ENCODE results near the gene SPEM3.
A peak's percentile ranks its signal among the peaks of the same experiment; 100 is the strongest.

SPEM3 gene

GRCh38 chr17:7437950-7438614 lies 9.4 kb downstream of the SPEM3 start:
- Histone ChIP-seq H3K36me3 (ENCODE audit: control insufficient read depth, insufficient read depth, low read length) (no peaks in the 10 kb centered on the region), H3K27ac (ENCODE audit: low read depth, low read length) (no peak overlapping the region), H3K9me3 (ENCODE audit: control insufficient read depth, insufficient read depth, low read length) (no peaks in the 10 kb centered on the region), H3K4me3 (ENCODE audit: low read depth, low read length) (peak overlapping the region; percentile 92), H3K27me3 (ENCODE audit: control insufficient read depth, insufficient read depth, low read length) (peaks cover 24% of the 10 kb centered on the region), H3K9ac (ENCODE audit: low read depth, low read length) (no peak overlapping the region), H3K4me1 (ENCODE audit: control insufficient read depth, insufficient read depth, low read length) (peaks cover 26% of the 10 kb centered on the region)

- peak overlapping the region; percentile 92 for H3K4me3 ChIP-seq (ENCODE audit: low read depth, low read length)
- H3K27ac ChIP-seq (ENCODE audit: low read depth, low read length), result no peak overlapping the region
- peaks cover 26% of the 10 kb centered on the region for H3K4me1 ChIP-seq (ENCODE audit: control insufficient read depth, insufficient read depth, low read length)
- H3K9ac ChIP-seq (ENCODE audit: low read depth, low read length), result no peak overlapping the region
- peaks cover 24% of the 10 kb centered on the region for H3K27me3 ChIP-seq (ENCODE audit: control insufficient read depth, insufficient read depth, low read length)
- H3K36me3 ChIP-seq (ENCODE audit: control insufficient read depth, insufficient read depth, low read length), result no peaks in the 10 kb centered on the region
- H3K9me3 ChIP-seq (ENCODE audit: control insufficient read depth, insufficient read depth, low read length), result no peaks in the 10 kb centered on the region
Measured at GRCh38 chr17:7438656-7439460, 10.2 kb downstream of the SPEM3 start.

GRCh38 chr17:7439462-7440112 lies 10.9 kb downstream of the SPEM3 start, which contains the start of gene FGF11:
Gene FGF11, plus strand, starts transcription at chr17:7439512. Its CDS starts 109 bp downstream, at chr17:7439621.
- Histone ChIP-seq H3K36me3 (ENCODE audit: control insufficient read depth, insufficient read depth, low read length) (no peaks in the 10 kb centered on the region), H3K4me1 (ENCODE audit: control insufficient read depth, insufficient read depth, low read length) (peaks cover 29% of the 10 kb centered on the region), H3K9ac (ENCODE audit: low read depth, low read length) (peak within 1 kb of the TSS; percentile 93), H3K27me3 (ENCODE audit: control insufficient read depth, insufficient read depth, low read length) (peaks cover 24% of the 10 kb centered on the region), H3K4me3 (ENCODE audit: low read depth, low read length) (peak within 1 kb of the TSS; percentile 92), H3K9me3 (ENCODE audit: control insufficient read depth, insufficient read depth, low read length) (no peaks in the 10 kb centered on the region), H3K27ac (ENCODE audit: low read depth, low read length) (peak within 1 kb of the TSS; percentile 86)

- peaks cover 24% of the 10 kb centered on the region for H3K27me3 ChIP-seq (ENCODE audit: control insufficient read depth, insufficient read depth, low read length)
- H3K9ac ChIP-seq (ENCODE audit: low read depth, low read length), result peak overlapping the region; percentile 93
- H3K27ac ChIP-seq (ENCODE audit: low read depth, low read length), result peak overlapping the region; percentile 86
Measured at GRCh38 chr17:7440113-7440833, 11.6 kb downstream of the SPEM3 start.

GRCh38 chr17:7440834-7441195 lies 12.2 kb downstream of the SPEM3 start:
- no peaks in the 10 kb centered on the region for H3K9me3 ChIP-seq (ENCODE audit: control insufficient read depth, insufficient read depth, low read length)
- peaks cover 31% of the 10 kb centered on the region for H3K4me1 ChIP-seq (ENCODE audit: control insufficient read depth, insufficient read depth, low read length)
- peak overlapping the region; percentile 86 for H3K27ac ChIP-seq (ENCODE audit: low read depth, low read length)
- peak overlapping the region; percentile 92 for H3K4me3 ChIP-seq (ENCODE audit: low read depth, low read length)
- H3K36me3 ChIP-seq (ENCODE audit: control insufficient read depth, insufficient read depth, low read length), result no peaks in the 10 kb centered on the region
- H3K9ac ChIP-seq (ENCODE audit: low read depth, low read length), result peak overlapping the region; percentile 93; the same call in 1 of the 2 replicates
- H3K27me3 ChIP-seq (ENCODE audit: control insufficient read depth, insufficient read depth, low read length), result peaks cover 24% of the 10 kb centered on the region

More at GRCh38 chr17:7440113-7440833, 11.6 kb downstream of the SPEM3 start:
- Histone ChIP-seq H3K9me3 (ENCODE audit: control insufficient read depth, insufficient read depth, low read length) (no peaks in the 10 kb centered on the region), H3K4me3 (ENCODE audit: low read depth, low read length) (peak overlapping the region; percentile 92), H3K36me3 (ENCODE audit: control insufficient read depth, insufficient read depth, low read length) (no peaks in the 10 kb centered on the region), H3K4me1 (ENCODE audit: control insufficient read depth, insufficient read depth, low read length) (peaks cover 31% of the 10 kb centered on the region)

- Histone ChIP-seq H3K9ac (ENCODE audit: low read depth, low read length) (no peak overlapping the region), H3K4me3 (ENCODE audit: low read depth, low read length) (peak overlapping the region; percentile 92), H3K27ac (ENCODE audit: low read depth, low read length) (peak overlapping the region; percentile 46)
Measured at GRCh38 chr17:7441266-7441665, 12.6 kb downstream of the SPEM3 start.

GRCh38 chr17:7442142-7442541 lies 13.5 kb downstream of the SPEM3 start:
- Histone ChIP-seq H3K9me3 (ENCODE audit: control insufficient read depth, insufficient read depth, low read length) (no peaks in the 10 kb centered on the region), H3K4me3 (ENCODE audit: low read depth, low read length) (no peak overlapping the region), H3K36me3 (ENCODE audit: control insufficient read depth, insufficient read depth, low read length) (no peaks in the 10 kb centered on the region), H3K4me1 (ENCODE audit: control insufficient read depth, insufficient read depth, low read length) (peaks cover 30% of the 10 kb centered on the region), H3K27me3 (ENCODE audit: control insufficient read depth, insufficient read depth, low read length) (peaks cover 24% of the 10 kb centered on the region), H3K9ac (ENCODE audit: low read depth, low read length) (no peak overlapping the region), H3K27ac (ENCODE audit: low read depth, low read length) (no peak overlapping the region)

More at GRCh38 chr17:7441266-7441665, 12.6 kb downstream of the SPEM3 start:
- Histone ChIP-seq H3K36me3 (ENCODE audit: control insufficient read depth, insufficient read depth, low read length) (no peaks in the 10 kb centered on the region), H3K4me1 (ENCODE audit: control insufficient read depth, insufficient read depth, low read length) (peaks cover 28% of the 10 kb centered on the region), H3K9me3 (ENCODE audit: control insufficient read depth, insufficient read depth, low read length) (no peaks in the 10 kb centered on the region), H3K27me3 (ENCODE audit: control insufficient read depth, insufficient read depth, low read length) (peaks cover 24% of the 10 kb centered on the region)

GRCh38 chr17:7443499-7444485 lies 15.1 kb downstream of the SPEM3 start:
- H3K9ac ChIP-seq (ENCODE audit: low read depth, low read length), result no peak overlapping the region
- no peaks in the 10 kb centered on the region for H3K9me3 ChIP-seq (ENCODE audit: control insufficient read depth, insufficient read depth, low read length)
- no peak overlapping the region for H3K27ac ChIP-seq (ENCODE audit: low read depth, low read length)
- H3K36me3 ChIP-seq (ENCODE audit: control insufficient read depth, insufficient read depth, low read length), result no peaks in the 10 kb centered on the region
- no peak overlapping the region for H3K4me3 ChIP-seq (ENCODE audit: low read depth, low read length)
- peaks cover 18% of the 10 kb centered on the region for H3K4me1 ChIP-seq (ENCODE audit: control insufficient read depth, insufficient read depth, low read length)
- peaks cover 10% of the 10 kb centered on the region for H3K27me3 ChIP-seq (ENCODE audit: control insufficient read depth, insufficient read depth, low read length)

- Histone ChIP-seq H3K27me3 (ENCODE audit: control insufficient read depth, insufficient read depth, low read length) (no peaks in the 10 kb centered on the region), H3K36me3 (ENCODE audit: control insufficient read depth, insufficient read depth, low read length) (no peaks in the 10 kb centered on the region), H3K9ac (ENCODE audit: low read depth, low read length) (no peak within 1 kb of the TSS), H3K4me1 (ENCODE audit: control insufficient read depth, insufficient read depth, low read length) (peaks cover 15% of the 10 kb centered on the region), H3K9me3 (ENCODE audit: control insufficient read depth, insufficient read depth, low read length) (no peaks in the 10 kb centered on the region), H3K4me3 (ENCODE audit: low read depth, low read length) (peak within 1 kb of the TSS; percentile 68), H3K27ac (ENCODE audit: low read depth, low read length) (peak within 1 kb of the TSS; percentile 76)
Measured at GRCh38 chr17:7444682-7445618, 16.3 kb downstream of the SPEM3 start, which contains the start of gene CHRNB1. Gene CHRNB1, plus strand, starts transcription at chr17:7445061. Its CDS starts 67 bp downstream, at chr17:7445128.
